HG03108 (cell line): Measurements from ENCODE around the gene RMRP.
"Not testable (repeated sequence)": the region's sequence is repeated elsewhere in the genome, so short reads cannot be mapped to it uniquely, and the experiment has no call there.

Experiments
- ATAC-seq: cut with Tn5 transposase; IDR thresholded peaks from one replicate; pipeline ENCODE4 v1.9.1; 2021; ENCODE audit warnings: moderate library complexity; ENCODE audit not compliant: unreplicated experiment

The RMRP gene

GRCh38 chr9:35615981-35616680 is 41.7 kb downstream of the RMRP start:
- ATAC-seq = no peak

GRCh38 chr9:35612843-35613242 is 45.0 kb downstream of the RMRP start:
- ATAC-seq = no peak

GRCh38 chr9:35612066-35612465 is 45.8 kb downstream of the RMRP start:
- ATAC-seq = not testable (repeated sequence)

GRCh38 chr9:35611230-35611797 is 46.5 kb downstream of the RMRP start:
- ATAC-seq = no peak

- no peak for ATAC-seq
Measured at GRCh38 chr9:35609820-35610163, 48.0 kb downstream of the RMRP start.

- no peak for ATAC-seq
Measured at GRCh38 chr9:35609001-35609819, 48.6 kb downstream of the RMRP start.

GRCh38 chr9:35608221-35608620 is 49.6 kb downstream of the RMRP start:
- no peak for ATAC-seq
